Heart left ventricle (tissue), 16 donors: Measurements from ENCODE around the gene STK35. TPM values are rescaled to one million over a fixed set of nuclear protein-coding genes. Genes with fewer than 3 reads are reported as not detected.

Source experiments
- ATAC-seq, 4 donors: fragments of 200-7000 bp; cut with Tn5 transposase; one replicate each; pipeline ENCODE4 v1.9.1; 2020 to 2022; ENCODE audit warnings: moderate library complexity in 4 of 4, mild to moderate bottlenecking in 3 of 4, moderate number of reproducible peaks in 1 of 4
- DNase-seq, 5 donors: peaks; one replicate each; pipeline ENCODE4 v3.0.0-alpha.2; 2020
- H3K27ac ChIP-seq, 12 donors: fragments of 200-600 bp; sonication (generic) in 4 of 12; one replicate each; pipeline versions ENCODE4 v1.5.0 to v1.8.0; 2016 to 2022; ENCODE audit warnings: mild to moderate bottlenecking in 2 of 12
- H3K27me3 ChIP-seq, 9 donors: fragments of 200-600 bp; sonication (generic) in 2 of 9; one replicate each; pipeline versions ENCODE4 v1.5.1 to v1.8.0; 2016 to 2022; ENCODE audit warnings: mild to moderate bottlenecking in 3 of 9
- H3K36me3 ChIP-seq, 9 donors: fragments of 200-600 bp; sonication (generic) in 2 of 9; one replicate each; pipeline versions ENCODE4 v1.5.0 to v1.8.0; 2018 to 2022; ENCODE audit warnings: mild to moderate bottlenecking in 2 of 9
- H3K4me1 ChIP-seq, 12 donors: fragments of 200-600 bp; sonication (generic) in 4 of 12; one replicate each; pipeline versions ENCODE4 v1.5.0 to v1.8.0; 2016 to 2022; ENCODE audit warnings: mild to moderate bottlenecking in 3 of 12
- H3K4me3 ChIP-seq, 12 donors: fragments of 200-600 bp; sonication (generic) in 4 of 12; one replicate each; pipeline versions ENCODE4 v1.5.0 to v1.8.0; 2017 to 2022; ENCODE audit warnings: mild to moderate bottlenecking in 9 of 12, moderate library complexity in 4 of 12
- H3K9me3 ChIP-seq, 12 donors: fragments of 200-600 bp; sonication (generic) in 4 of 12; one replicate each; pipeline versions ENCODE4 v1.5.0 to v1.8.0; 2016 to 2022; ENCODE audit warnings: mild to moderate bottlenecking in 1 of 12
- POLR2A ChIP-seq, 2 donors: fragments of 450-650 bp; IDR thresholded peaks; one replicate each; pipeline ENCODE4 v1.6.1; 2017; ENCODE audit warnings: antibody characterized with exemption in 2 of 2, mild to moderate bottlenecking in 2 of 2, moderate library complexity in 2 of 2
- WGBS, 4 donors: extraction: QIAGEN DNeasy Blood & Tissue Kit in 2 of 4; methylation state at CpG; one replicate each; pipeline versions ENCODE4 v1.1.5 to v1.1.7; 2013 to 2018; 5-methylcytosine and 5-hydroxymethylcytosine counted together
- intact Hi-C, 10 donors: fragments of 100-400 bp; cut with DNase I; formaldehyde crosslinking; loops; one replicate each; pipeline versions ENCODE4 v1.11.1 to v1.14.2; 2022
- polyA plus RNA-seq, 2 donors: library from polyadenylated mRNA; stranded (reverse); fragments of 200-250 nt; gene quantifications; one replicate each; pipeline ENCODE4 v1.2.3, GENCODE V29; 2013
- total RNA-seq, 9 donors: library from RNA; depleted of rRNA in 2 of 9; stranded (reverse); fragments of >200 nt in 2 of 9; fragmentation: NEBNext Ultra II Directional in 3 of 9; extraction: Animal tissue kit (Norgen Biotek cat#: 25700) in 3 of 9; gene quantifications; one replicate each; pipeline versions ENCODE4 v1.1.0 to v1.2.4, GENCODE V29; 2016 to 2023
- TF ChIP-seq, protein P1 (sequence below), 12 donors: fragments of 200-600 bp; sonication (generic) in 4 of 12; IDR thresholded peaks; one replicate each; pipeline versions ENCODE4 v1.5.0 to v1.8.0; 2018 to 2022; ENCODE audit warnings: antibody characterized with exemption in 12 of 12, mild to moderate bottlenecking in 5 of 12
- donor health status: ischemic (EF 13 %, LVEDD 7.1; RV severe dilation, severe dysfunction).
- donor health status: healthy with polysubstance abuse.
- donor health status: DM: no; HTN: yes; CAD: no.
- donor health status: DM: no; HTN: no; CAD: no.
- donor health status: ischemic (EF 25% LVEDD 6.9; RV normal size, moderate dysfunction).
- donor health status: ischemic (EF 25% LVEDD 5.7; RV mildly dilated, moderate dysfunction).
- donor health status: healthy.
- donor health status: DM: yes; HTN: yes; CAD: no.
- donor health status: ischemic (EF 35%, LVEDD 5.7; RV mildly dilated, moderate dysfunction).
- donor health status: nonischemic (EF 11% LVEDD 7.7; RV severe dilation, severe dysfunction).
- donor health status: DM: yes; HTN: yes; CAD: no.
- donor health status: PGD.
- donor health status: ischemic (EF 29% LVEDD 5.4; RV normal size, mild dysfunction).
- donor health status: nonischemic (EF 23%, LVEDD 6.1; RV moderate dilation, normal function).

STK35 gene
- total and polyA plus RNA-seq, 11 donors: 6.0 to 23.0 (median 14.3) TPM

DNA sequence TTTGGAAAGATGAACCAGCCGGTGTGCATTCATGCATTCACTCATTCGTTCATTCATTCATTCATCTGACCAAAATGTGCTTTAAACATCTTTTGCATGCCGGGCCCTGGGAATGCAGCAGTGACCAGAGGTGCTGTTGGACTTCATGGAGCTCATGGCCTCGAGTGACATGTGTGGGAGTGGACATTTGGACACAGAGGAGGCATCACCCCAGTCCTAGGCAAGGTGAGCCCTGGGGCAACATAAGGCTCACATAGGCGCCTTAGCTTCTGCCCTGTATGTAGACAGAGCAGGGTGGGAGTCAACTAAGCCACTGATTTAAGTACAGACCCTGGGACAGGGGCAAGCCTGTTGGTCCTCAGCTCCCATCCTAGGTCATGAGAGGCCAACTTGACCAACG is 71.6 kb downstream of the STK35 start:
- WGBS, 4 donors: 64 to 68% (median 67%) methylated on average over 6 of the region's 6 CpGs
- DNase-seq (no peak), ATAC-seq (no peak)
- no peak for TF ChIP-seq POLR2A (IDR thresholded peaks at IDR 0.05)
- TF ChIP-seq, protein P1, sequence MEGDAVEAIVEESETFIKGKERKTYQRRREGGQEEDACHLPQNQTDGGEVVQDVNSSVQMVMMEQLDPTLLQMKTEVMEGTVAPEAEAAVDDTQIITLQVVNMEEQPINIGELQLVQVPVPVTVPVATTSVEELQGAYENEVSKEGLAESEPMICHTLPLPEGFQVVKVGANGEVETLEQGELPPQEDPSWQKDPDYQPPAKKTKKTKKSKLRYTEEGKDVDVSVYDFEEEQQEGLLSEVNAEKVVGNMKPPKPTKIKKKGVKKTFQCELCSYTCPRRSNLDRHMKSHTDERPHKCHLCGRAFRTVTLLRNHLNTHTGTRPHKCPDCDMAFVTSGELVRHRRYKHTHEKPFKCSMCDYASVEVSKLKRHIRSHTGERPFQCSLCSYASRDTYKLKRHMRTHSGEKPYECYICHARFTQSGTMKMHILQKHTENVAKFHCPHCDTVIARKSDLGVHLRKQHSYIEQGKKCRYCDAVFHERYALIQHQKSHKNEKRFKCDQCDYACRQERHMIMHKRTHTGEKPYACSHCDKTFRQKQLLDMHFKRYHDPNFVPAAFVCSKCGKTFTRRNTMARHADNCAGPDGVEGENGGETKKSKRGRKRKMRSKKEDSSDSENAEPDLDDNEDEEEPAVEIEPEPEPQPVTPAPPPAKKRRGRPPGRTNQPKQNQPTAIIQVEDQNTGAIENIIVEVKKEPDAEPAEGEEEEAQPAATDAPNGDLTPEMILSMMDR (IDR thresholded peaks at IDR 0.05): no peak
- H3K9me3 ChIP-seq: no peaks in the 10 kb centered on the region
- no peaks in the 10 kb centered on the region for H3K36me3 ChIP-seq
- H3K27me3 ChIP-seq: no peaks in the 10 kb centered on the region
- H3K27ac ChIP-seq: no peak overlapping the region
- H3K4me1 ChIP-seq: peaks cover 0 to 16% (median 2%) of the 10 kb centered on the region in 12 donors
- intact Hi-C loops: loop anchor here (2.0 to 10.0 kb wide), 9 partner anchors 71 to 411 kb away; partner anchors contain the start of gene STK35 (in 1 of the 10)
- H3K4me3 ChIP-seq: no peak overlapping the region

DNA sequence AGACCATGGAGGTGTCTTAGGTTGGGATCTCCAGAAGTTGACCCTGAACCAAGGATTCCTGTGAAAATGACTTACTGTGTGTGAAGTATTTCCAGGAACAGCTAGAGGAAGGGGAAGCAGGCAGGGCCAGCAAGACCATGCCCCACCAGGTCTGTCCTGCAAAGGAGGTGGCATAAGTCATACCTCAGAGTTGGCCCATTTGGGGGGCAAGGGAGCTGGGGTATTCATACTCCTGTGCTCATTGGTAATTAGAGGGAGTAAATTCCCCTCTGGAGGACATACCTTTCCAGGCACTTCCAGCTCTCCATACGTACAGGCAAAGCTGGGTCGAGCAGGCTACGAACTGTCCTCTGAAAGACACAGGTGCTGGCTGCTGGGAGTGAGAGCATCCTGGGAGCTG is 72.4 kb downstream of the STK35 start:
- intact Hi-C loops: loop anchor here in 9 of 10 donors (5.0 to 10.0 kb wide), 5 partner anchors 72 to 412 kb away; partner anchors contain the start of gene STK35 (in 1 of the 9)
- Histone ChIP-seq H3K4me3 (no peak overlapping the region), H3K27ac (no peak overlapping the region), H3K27me3 (no peaks in the 10 kb centered on the region), H3K9me3 (no peaks in the 10 kb centered on the region), H3K36me3 (no peaks in the 10 kb centered on the region), H3K4me1 (peaks cover 0 to 16% (median 2%) of the 10 kb centered on the region in 12 donors)
- ATAC-seq (no peak), DNase-seq (no peak)
- TF ChIP-seq POLR2A (IDR thresholded peaks at IDR 0.05): no peak
- TF ChIP-seq, protein P1 (IDR thresholded peaks at IDR 0.05): no peak
- 62 to 86% (median 84%) methylated on average over 3 of the region's 3 CpGs for WGBS, 4 donors

DNA sequence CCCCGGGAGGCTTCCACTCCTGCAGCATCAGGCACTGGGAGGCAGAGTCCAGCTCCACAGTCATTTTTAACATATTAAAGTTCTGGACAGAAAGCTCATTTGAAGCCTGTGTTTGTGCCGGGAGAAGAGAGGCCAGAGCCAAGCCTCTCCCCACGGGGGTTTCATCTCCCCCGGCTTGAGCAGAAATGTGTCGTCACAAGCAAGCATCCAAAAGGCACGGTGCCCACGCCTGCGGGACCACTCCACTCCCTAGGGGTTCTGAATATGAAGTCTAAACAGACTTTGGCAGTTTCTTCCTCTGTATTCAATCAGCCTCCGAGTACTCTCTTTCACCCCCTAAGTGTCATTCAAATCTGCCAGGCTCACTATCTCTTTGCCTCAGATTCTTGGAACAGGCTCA is 75.3 kb downstream of the STK35 start:
- intact Hi-C loops: loop anchor here in 4 of 10 donors (10.0 kb wide), 1 partner anchor 412 kb away; no protein-coding TSS in a partner anchor
- H3K27me3 ChIP-seq: no peaks in the 10 kb centered on the region
- no peak for ATAC-seq

More for the DNA sequence above, 75.3 kb downstream of the STK35 start:
- Histone ChIP-seq H3K27ac (no peak overlapping the region), H3K4me1 (peaks cover 0 to 16% (median 2%) of the 10 kb centered on the region in 12 donors), H3K4me3 (no peak overlapping the region), H3K9me3 (no peaks in the 10 kb centered on the region), H3K36me3 (no peaks in the 10 kb centered on the region)
- 18 to 43% (median 37%) methylated on average over 9 of the region's 9 CpGs for WGBS, 4 donors
- no peak for TF ChIP-seq POLR2A (IDR thresholded peaks at IDR 0.05)
- TF ChIP-seq, protein P1 (IDR thresholded peaks at IDR 0.05): no peak
- DNase-seq: no peak
